ENCODE data around the gene GPBP1. TPM values are rescaled to one million over a fixed set of nuclear protein-coding genes. Genes with fewer than 3 reads are reported as not detected.

GPBP1 gene
- total RNA-seq, 2 donors from 2014 or later, result 40.2 to 93.0 TPM

GRCh38 chr5:57211039-57211438 is 37.2 kb downstream of the GPBP1 start:
- Histone ChIP-seq H3K9me3 (no peaks in the 10 kb centered on the region), H3K27me3 (replicated peaks; ENCODE audit: insufficient read depth) (no peaks in the 10 kb centered on the region), H3K4me1 (ENCODE audit: control insufficient read depth in 1 of 2, low read depth in 2 of 2) (peaks cover 7 to 34% of the 10 kb centered on the region in 2 donors), H3K4me3 (no peak overlapping the region), H3K36me3 (peaks cover 10% of the 10 kb centered on the region), H3K27ac (no peak overlapping the region)
- no peak for TF ChIP-seq CTCF (IDR thresholded peaks at IDR 0.05)
- DNase-seq (ENCODE audit: low spot score), result no peak
- no peak for ATAC-seq (ENCODE audit: insufficient number of reproducible peaks, low FRiP score, low read depth)

GRCh38 chr5:57215629-57216195 is 41.9 kb downstream of the GPBP1 start:
- TF ChIP-seq CTCF (IDR thresholded peaks at IDR 0.05), result no peak
- H3K4me3 ChIP-seq, result no peak overlapping the region
- H3K27ac ChIP-seq, result no peak overlapping the region
- peaks cover 12 to 16% of the 10 kb centered on the region in 2 donors for H3K4me1 ChIP-seq (ENCODE audit: control insufficient read depth in 1 of 2, low read depth in 2 of 2)
- no peak for DNase-seq (ENCODE audit: low spot score)
- H3K9me3 ChIP-seq, result no peaks in the 10 kb centered on the region
- no peak for ATAC-seq (ENCODE audit: insufficient number of reproducible peaks, low FRiP score, low read depth)
- H3K36me3 ChIP-seq, result peaks cover 10% of the 10 kb centered on the region
- H3K27me3 ChIP-seq (replicated peaks; ENCODE audit: insufficient read depth), result no peaks in the 10 kb centered on the region

GRCh38 chr5:57216714-57217113 is 42.9 kb downstream of the GPBP1 start:
- no peak for DNase-seq (ENCODE audit: low spot score)
- Histone ChIP-seq H3K27me3 (replicated peaks; ENCODE audit: insufficient read depth) (no peaks in the 10 kb centered on the region), H3K36me3 (peaks cover 10% of the 10 kb centered on the region), H3K4me1 (ENCODE audit: control insufficient read depth in 1 of 2, low read depth in 2 of 2) (peaks cover 12 to 16% of the 10 kb centered on the region in 2 donors), H3K4me3 (no peak overlapping the region), H3K9me3 (no peaks in the 10 kb centered on the region), H3K27ac (no peak overlapping the region)
- no peak for ATAC-seq (ENCODE audit: insufficient number of reproducible peaks, low FRiP score, low read depth)
- no peak for TF ChIP-seq CTCF (IDR thresholded peaks at IDR 0.05)

GRCh38 chr5:57219386-57219785 is 45.5 kb downstream of the GPBP1 start:
- peaks cover 12 to 16% of the 10 kb centered on the region in 2 donors for H3K4me1 ChIP-seq (ENCODE audit: control insufficient read depth in 1 of 2, low read depth in 2 of 2)
- no peak for ATAC-seq (ENCODE audit: insufficient number of reproducible peaks, low FRiP score, low read depth)
- TF ChIP-seq CTCF (IDR thresholded peaks at IDR 0.05), result no peak
- no peaks in the 10 kb centered on the region for H3K9me3 ChIP-seq
- no peaks in the 10 kb centered on the region for H3K27me3 ChIP-seq (replicated peaks; ENCODE audit: insufficient read depth)
- H3K27ac ChIP-seq, result no peak overlapping the region
- H3K36me3 ChIP-seq, result peaks cover 4% of the 10 kb centered on the region
- H3K4me3 ChIP-seq, result no peak overlapping the region
- no peak for DNase-seq (ENCODE audit: low spot score)

GRCh38 chr5:57221049-57221568 is 47.2 kb downstream of the GPBP1 start:
- Histone ChIP-seq H3K9me3 (no peaks in the 10 kb centered on the region), H3K27ac (no peak overlapping the region), H3K4me1 (ENCODE audit: control insufficient read depth in 1 of 2, low read depth in 2 of 2) (peaks cover 6 to 10% of the 10 kb centered on the region in 2 donors), H3K27me3 (replicated peaks; ENCODE audit: insufficient read depth) (no peaks in the 10 kb centered on the region), H3K4me3 (no peak overlapping the region), H3K36me3 (no peaks in the 10 kb centered on the region)
- ATAC-seq (ENCODE audit: insufficient number of reproducible peaks, low FRiP score, low read depth) (peak; percentile 55), DNase-seq (ENCODE audit: low spot score) (no peak)
- TF ChIP-seq CTCF (IDR thresholded peaks at IDR 0.05), result peak; percentile 90

Measured in thoracic aorta (tissue), 2 donors.